Tibial artery (tissue), 4 donors: ENCODE measurements around the gene COPS6.

Experiments
- DNase-seq, 2 donors: peaks; one replicate each; pipeline ENCODE4 v3.0.0-alpha.2; 2019
- H3K27ac ChIP-seq, 2 donors: fragments of 200-600 bp; sonication (generic) in 1 of 2; 1 replicate in 1 of 2; 2 replicates in 1 of 2; pipeline ENCODE4 v1.5.1; 2018 to 2019; ENCODE audit warnings: mild to moderate bottlenecking in 1 of 2
- H3K27me3 ChIP-seq, 2 donors: fragments of 200-600 bp; sonication (generic) in 1 of 2; one replicate each; pipeline versions ENCODE4 v1.5.1 to v1.6.0; 2016 to 2019
- H3K36me3 ChIP-seq, 3 donors: fragments of 200-600 bp; sonication (generic) in 2 of 3; one replicate each; pipeline ENCODE4 v1.5.1; 2016 to 2019; ENCODE audit warnings: mild to moderate bottlenecking in 2 of 3
- H3K4me1 ChIP-seq, 4 donors: fragments of 200-600 bp; sonication (generic) in 2 of 4; 1 replicate in 3 of 4; 2 replicates in 1 of 4; pipeline ENCODE4 v1.5.1; 2016 to 2019
- H3K4me3 ChIP-seq, 2 donors: fragments of 200-600 bp; sonication (generic) in 1 of 2; 1 replicate in 1 of 2; 2 replicates in 1 of 2; pipeline ENCODE4 v1.5.1; 2018 to 2019; ENCODE audit warnings: mild to moderate bottlenecking in 2 of 2
- H3K9me3 ChIP-seq, 3 donors: fragments of 200-600 bp; sonication (generic) in 1 of 3; one replicate each; pipeline ENCODE4 v1.5.1; 2016 to 2019
- CTCF ChIP-seq, 2 experiments: fragments of 200-600 bp in 1 of 2; fragments of 450-650 bp in 1 of 2; IDR thresholded peaks; one replicate each; pipeline ENCODE4 v1.5.1; 2017 to 2019; ENCODE audit warnings: antibody characterized with exemption in 2 of 2, mild to moderate bottlenecking in 1 of 2, moderate library complexity in 1 of 2
- intact Hi-C: fragments of 100-400 bp; cut with DNase I; formaldehyde crosslinking; loops from one replicate; pipeline ENCODE4 v1.15.0; 2023; ENCODE audit warnings: low total_unique reads

Gene COPS6

GRCh38 chr7:100051611-100052010, 37.2 kb upstream of the COPS6 start:
- peaks cover 0 to 12% (median 0%) of the 10 kb centered on the region in 3 donors for H3K36me3 ChIP-seq
- H3K4me3 ChIP-seq = no peak overlapping the region
- peaks cover 0 to 15% (median 10%) of the 10 kb centered on the region in 4 donors for H3K4me1 ChIP-seq
- no peaks in the 10 kb centered on the region for H3K27me3 ChIP-seq
- intact Hi-C loops = no loop called here
- no peak for DNase-seq
- no peak overlapping the region for H3K27ac ChIP-seq
- no peak for TF ChIP-seq CTCF (IDR thresholded peaks at IDR 0.05)
- no peaks in the 10 kb centered on the region for H3K9me3 ChIP-seq

GRCh38 chr7:100053215-100053614, 35.6 kb upstream of the COPS6 start:
- Histone ChIP-seq H3K27ac (no peak overlapping the region), H3K27me3 (no peaks in the 10 kb centered on the region), H3K4me3 (no peak overlapping the region), H3K9me3 (no peaks in the 10 kb centered on the region), H3K4me1 (peaks cover 0 to 15% (median 10%) of the 10 kb centered on the region in 4 donors), H3K36me3 (peaks cover 15 to 28% (median 15%) of the 10 kb centered on the region in 3 donors)
- intact Hi-C loops = no loop called here
- DNase-seq = no peak
- TF ChIP-seq CTCF (IDR thresholded peaks at IDR 0.05) = no peak

GRCh38 chr7:100057006-100057405, 31.8 kb upstream of the COPS6 start:
- no peak overlapping the region for H3K27ac ChIP-seq
- no peak for TF ChIP-seq CTCF (IDR thresholded peaks at IDR 0.05)
- H3K4me3 ChIP-seq = no peak overlapping the region
- no peak for DNase-seq
- H3K4me1 ChIP-seq = no peaks in the 10 kb centered on the region
- H3K27me3 ChIP-seq = no peaks in the 10 kb centered on the region
- no peaks in the 10 kb centered on the region for H3K9me3 ChIP-seq
- H3K36me3 ChIP-seq = peaks cover 40 to 66% (median 50%) of the 10 kb centered on the region in 3 donors
- intact Hi-C loops = no loop called here

GRCh38 chr7:100059251-100059739, 29.5 kb upstream of the COPS6 start:
- Histone ChIP-seq H3K9me3 (no peaks in the 10 kb centered on the region), H3K27me3 (no peaks in the 10 kb centered on the region), H3K36me3 (peaks cover 59 to 77% (median 70%) of the 10 kb centered on the region in 3 donors), H3K4me1 (no peaks in the 10 kb centered on the region), H3K27ac (no peak overlapping the region), H3K4me3 (no peak overlapping the region)
- no peak for TF ChIP-seq CTCF (IDR thresholded peaks at IDR 0.05)
- DNase-seq = no peak
- intact Hi-C loops = no loop called here

- Histone ChIP-seq H3K27ac (no peak overlapping the region), H3K9me3 (no peaks in the 10 kb centered on the region), H3K4me1 (peaks cover 0 to 9% (median 0%) of the 10 kb centered on the region in 4 donors), H3K36me3 (peaks cover 63 to 97% (median 81%) of the 10 kb centered on the region in 3 donors), H3K4me3 (no peak overlapping the region), H3K27me3 (no peaks in the 10 kb centered on the region)
- DNase-seq = no peak
- no peak for TF ChIP-seq CTCF (IDR thresholded peaks at IDR 0.05)
- intact Hi-C loops = no loop called here
These were observed 27.1 kb upstream of the COPS6 start for GRCh38 chr7:100061518-100062193.
